GM18861 (cell line): ENCODE measurements around the gene TLCD2.
"Not testable (repeated sequence)": the region's sequence is repeated elsewhere in the genome, so short reads cannot be mapped to it uniquely, and the experiment has no call there.

Experiments used
- ATAC-seq: cut with Tn5 transposase; IDR thresholded peaks from one replicate; pipeline ENCODE4 v1.9.1; 2021; ENCODE audit not compliant: unreplicated experiment

Gene TLCD2

GRCh38 chr17:1736348-1737281, 26.4 kb upstream of the TLCD2 start:
- no peak for ATAC-seq

GRCh38 chr17:1735834-1736347, 25.7 kb upstream of the TLCD2 start:
- ATAC-seq = no peak

GRCh38 chr17:1735418-1735817, 25.2 kb upstream of the TLCD2 start:
- ATAC-seq = no peak

- ATAC-seq = no peak
Measured at GRCh38 chr17:1733759-1734158, 23.6 kb upstream of the TLCD2 start.

GRCh38 chr17:1732833-1733321, 22.7 kb upstream of the TLCD2 start:
- ATAC-seq = no peak

- no peak for ATAC-seq
Measured at GRCh38 chr17:1732241-1732832, 22.2 kb upstream of the TLCD2 start.

GRCh38 chr17:1731194-1731506, 21.0 kb upstream of the TLCD2 start:
- ATAC-seq = no peak

GRCh38 chr17:1730326-1731193, 20.4 kb upstream of the TLCD2 start:
- no peak for ATAC-seq

- no peak for ATAC-seq
Measured at GRCh38 chr17:1729966-1730325, 19.8 kb upstream of the TLCD2 start.

- ATAC-seq = no peak
Measured at GRCh38 chr17:1727876-1728630, 17.9 kb upstream of the TLCD2 start.

GRCh38 chr17:1727258-1727789, 17.1 kb upstream of the TLCD2 start:
- ATAC-seq = no peak

GRCh38 chr17:1726626-1727257, 16.6 kb upstream of the TLCD2 start:
- no peak for ATAC-seq

- ATAC-seq = no peak
Measured at GRCh38 chr17:1725642-1726511, 15.7 kb upstream of the TLCD2 start.

- ATAC-seq = peak; percentile 21
Measured at GRCh38 chr17:1724869-1725641, 14.9 kb upstream of the TLCD2 start.

- ATAC-seq = peak; percentile 39
Measured at GRCh38 chr17:1724351-1724868, 14.2 kb upstream of the TLCD2 start, which contains the start of gene WDR81. Gene WDR81 (plus strand): TSS chr17:1724704. CDS start chr17:1724960, 256 bp downstream.

- not testable (repeated sequence) for ATAC-seq
Measured at GRCh38 chr17:1722022-1722421, 11.8 kb upstream of the TLCD2 start.

GRCh38 chr17:1720856-1721386, 10.7 kb upstream of the TLCD2 start:
- ATAC-seq = no peak
